ENCODE measurements around the gene TTC1. TPM values are rescaled to one million over a fixed set of nuclear protein-coding genes. Genes with fewer than 3 reads are reported as not detected.

Gene TTC1
- total RNA-seq, result 37.0 and 54.5 TPM in 2 replicates

GRCh38 chr5:160008877-160009590 is at the start of gene TTC1:
TTC1 (plus strand) TSS chr5:160009139; CDS start chr5:160010529, 1,390 bp downstream.

Other genes with a start within 250 kb of the TTC1 start
- 0.11 TPM in 1 of 2 replicates, not detected in the other for gene ADRA1B, start 92.7 kb upstream of the TTC1 start, total RNA-seq
- gene PWWP2A, start 110.3 kb downstream of the TTC1 start, total RNA-seq, result 8.9 and 14.3 TPM in 2 replicates
- not detected in 2 replicates for gene FABP6, start 220.4 kb downstream of the TTC1 start, total RNA-seq

All from dermis lymphatic vessel endothelial cell (primary cell).